Amygdala (tissue), 56 donors: ENCODE results near the gene GPR180.

ENCODE experiments used
- DNase-seq, 56 donors: peaks; one replicate each; lab custom pipeline; 2025; lab: John Stamatoyannopoulos, UW

Gene GPR180

GRCh38 chr13:94640721-94641120 is 39.1 kb downstream of the GPR180 start:
- DNase-seq: no peak

GRCh38 chr13:94641409-94641941 is 39.8 kb downstream of the GPR180 start:
- no peak for DNase-seq

DNA sequence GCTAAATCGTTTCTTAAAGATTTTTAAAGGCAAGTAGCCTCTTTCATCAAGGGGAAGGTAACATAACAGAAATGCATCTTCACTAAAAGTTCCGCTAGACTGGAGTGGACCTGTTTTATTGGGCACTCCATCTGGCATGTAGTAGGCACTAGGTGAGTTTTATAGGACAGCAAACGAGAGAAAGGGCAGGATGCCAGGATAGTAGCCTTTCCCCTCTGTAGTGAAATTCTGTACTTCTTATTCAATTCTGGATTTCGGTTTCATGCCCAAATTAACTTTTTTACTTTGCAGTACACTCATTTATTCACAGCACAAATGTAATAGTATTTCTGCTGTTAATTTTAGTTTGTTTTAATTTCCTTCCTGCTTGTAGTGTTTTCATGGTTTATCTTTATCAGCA is 45.2 kb downstream of the GPR180 start:
- no peak for DNase-seq

GRCh38 chr13:94656176-94656575 is 54.5 kb downstream of the GPR180 start:
- no peak for DNase-seq

- DNase-seq: no peak
These were observed 55.1 kb downstream of the GPR180 start for GRCh38 chr13:94656766-94657165.

GRCh38 chr13:94657167-94657566 is 55.5 kb downstream of the GPR180 start:
- DNase-seq: no peak

DNA sequence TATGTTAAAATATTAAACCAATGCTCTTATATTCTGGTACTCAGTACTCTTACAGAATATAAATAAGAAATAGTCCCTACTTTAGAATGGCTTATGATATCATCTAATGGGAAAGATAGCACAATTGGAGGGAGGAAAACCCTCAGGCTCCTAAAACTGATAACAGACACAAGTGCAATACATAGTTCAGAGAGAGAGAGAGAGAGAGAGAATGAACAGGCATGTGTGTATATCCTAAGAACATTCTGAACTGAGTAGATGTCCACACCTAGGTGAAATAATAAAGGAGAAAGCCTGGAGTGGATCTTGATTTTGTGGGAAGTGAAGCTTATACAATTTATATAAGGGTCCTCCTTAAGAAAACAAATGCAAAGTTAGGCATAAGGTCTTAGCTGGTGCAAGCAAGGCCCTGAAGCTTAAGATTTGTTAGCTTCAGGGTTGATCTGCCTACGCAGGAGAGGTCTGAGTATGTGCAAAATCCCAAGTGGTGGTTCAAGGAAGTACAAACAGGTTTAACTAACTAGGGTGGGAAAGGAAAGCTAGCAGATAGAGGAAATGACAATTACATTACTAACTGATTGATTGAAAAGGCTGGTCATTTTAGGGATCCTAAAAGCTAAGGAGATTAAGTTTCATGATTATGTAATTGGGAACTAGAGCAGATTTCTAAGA is 57.4 kb downstream of the GPR180 start:
- no peak for DNase-seq

GRCh38 chr13:94659598-94659946 is 57.9 kb downstream of the GPR180 start:
- DNase-seq: no peak

- peak in 3 of 56 donors; percentile 0 to 17 (median 2) for DNase-seq
These were observed 59.2 kb downstream of the GPR180 start for GRCh38 chr13:94660695-94661326.

GRCh38 chr13:94661406-94661805 is 59.7 kb downstream of the GPR180 start:
- DNase-seq: peak in 4 of 56 donors; percentile 1 to 9 (median 2)

DNA sequence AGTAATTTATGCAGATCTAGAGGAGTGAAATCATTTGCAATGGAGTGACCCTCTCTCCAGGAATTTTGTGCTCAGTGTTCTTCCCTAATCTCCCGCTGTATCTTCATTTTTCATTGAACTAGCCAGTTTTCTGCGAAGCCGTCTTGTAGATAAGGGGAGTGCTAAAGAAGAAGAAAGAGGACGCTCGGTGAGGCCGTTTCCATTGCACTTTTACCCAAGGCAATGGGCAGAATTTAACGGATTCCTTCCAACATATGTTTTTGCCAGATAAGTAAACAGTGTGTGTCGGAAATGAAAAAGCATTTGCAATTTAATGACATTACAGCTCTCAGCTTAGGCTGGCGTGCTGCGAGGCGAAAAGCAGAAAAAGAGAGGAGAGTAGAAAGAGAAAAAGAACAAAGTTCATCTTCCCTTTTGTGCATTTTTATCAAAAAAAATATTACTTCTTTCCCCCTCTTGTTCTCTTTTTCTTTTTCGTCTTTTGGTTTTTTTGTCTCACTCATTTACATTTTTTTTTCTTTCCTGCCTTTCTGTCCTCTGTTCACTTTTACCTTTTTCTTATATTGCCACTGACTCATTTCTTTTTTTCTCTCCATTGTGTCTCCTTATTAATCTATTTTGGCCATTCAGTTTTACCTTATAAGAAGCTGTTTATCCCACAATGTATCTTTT is 60.8 kb downstream of the GPR180 start:
- no peak for DNase-seq

GRCh38 chr13:94664889-94665288 is 63.2 kb downstream of the GPR180 start:
- no peak for DNase-seq

DNA sequence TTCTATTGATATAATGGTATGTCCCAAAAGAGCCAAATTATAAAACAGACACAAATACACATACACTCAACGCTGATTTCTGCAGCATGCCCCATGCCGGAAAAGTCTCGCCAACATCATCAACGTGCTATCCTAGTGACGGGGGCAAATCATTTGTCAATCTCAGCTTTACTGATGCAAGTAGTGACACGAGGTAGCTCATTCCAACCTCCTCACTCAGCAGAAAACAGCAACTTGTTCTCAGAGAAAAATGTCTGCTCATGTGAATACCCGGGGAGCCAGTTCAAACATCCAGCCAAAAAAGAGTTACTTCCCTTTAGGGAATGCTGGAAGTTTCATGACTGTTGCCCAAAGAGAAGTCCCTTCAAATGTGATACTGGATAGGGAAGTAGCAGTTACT is 64.4 kb downstream of the GPR180 start:
- DNase-seq: no peak

DNA sequence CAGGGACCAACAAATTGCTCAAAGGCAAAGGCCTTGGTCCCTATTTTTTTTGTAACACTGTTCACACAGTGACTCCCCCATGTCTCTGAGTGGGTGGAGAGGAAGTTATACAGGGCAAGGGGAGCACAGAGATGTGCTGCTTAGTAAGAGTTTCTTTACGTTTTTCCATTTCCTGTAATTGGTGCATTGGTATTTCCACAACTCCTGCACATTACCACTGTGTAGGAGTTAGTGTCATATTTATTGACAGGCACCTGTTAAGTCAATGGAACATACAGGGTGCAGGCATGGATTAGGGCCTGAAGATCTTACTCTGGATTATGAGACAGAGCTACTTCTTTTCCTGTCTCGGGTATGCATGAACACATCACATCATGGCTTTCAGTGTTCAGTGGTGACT is 65.5 kb downstream of the GPR180 start:
- no peak for DNase-seq

DNA sequence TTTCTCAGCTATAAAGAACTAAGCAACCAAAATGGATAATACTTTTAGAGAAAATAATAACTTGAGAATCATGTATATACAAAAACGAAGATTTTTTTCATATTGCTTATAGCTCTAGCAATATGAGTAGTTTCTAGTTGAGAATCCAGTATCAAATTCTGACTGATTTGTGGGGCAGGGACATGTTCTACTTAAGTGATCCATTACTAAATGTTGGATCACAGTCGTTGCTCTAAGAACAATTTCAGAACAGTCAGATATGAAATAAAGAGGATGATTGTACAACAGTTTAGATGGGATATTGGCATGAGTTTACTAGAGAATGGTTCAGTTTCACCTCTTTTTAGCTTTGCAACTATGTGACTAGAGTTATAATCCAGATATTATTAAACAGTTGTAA is 70.7 kb downstream of the GPR180 start:
- no peak for DNase-seq

- DNase-seq: no peak
These were observed 72.2 kb downstream of the GPR180 start for GRCh38 chr13:94673851-94674250.

- peak in 33 of 56 donors; percentile 1 to 74 (median 13) for DNase-seq
These were observed 73.1 kb downstream of the GPR180 start for GRCh38 chr13:94674609-94675348.

DNA sequence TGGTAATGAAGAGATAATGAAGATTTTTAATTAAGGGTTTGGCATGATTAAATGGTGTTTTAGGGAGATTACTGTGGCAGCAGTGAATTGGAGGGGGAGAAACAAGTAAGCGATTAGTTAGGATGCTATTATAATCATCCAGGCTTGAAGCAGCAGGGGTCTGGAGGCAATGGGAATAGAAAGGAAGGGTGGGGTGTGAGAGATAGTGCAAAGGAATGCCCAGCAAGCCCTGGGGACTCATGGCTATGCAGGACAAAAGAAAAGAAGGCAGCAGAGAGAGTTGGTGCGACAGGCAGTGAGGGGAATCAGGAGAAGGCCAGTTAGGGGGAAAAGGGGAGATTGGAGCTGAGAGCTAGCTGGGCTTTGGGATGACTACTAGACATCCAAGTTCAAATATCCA is 76.1 kb downstream of the GPR180 start:
- DNase-seq: no peak

DNA sequence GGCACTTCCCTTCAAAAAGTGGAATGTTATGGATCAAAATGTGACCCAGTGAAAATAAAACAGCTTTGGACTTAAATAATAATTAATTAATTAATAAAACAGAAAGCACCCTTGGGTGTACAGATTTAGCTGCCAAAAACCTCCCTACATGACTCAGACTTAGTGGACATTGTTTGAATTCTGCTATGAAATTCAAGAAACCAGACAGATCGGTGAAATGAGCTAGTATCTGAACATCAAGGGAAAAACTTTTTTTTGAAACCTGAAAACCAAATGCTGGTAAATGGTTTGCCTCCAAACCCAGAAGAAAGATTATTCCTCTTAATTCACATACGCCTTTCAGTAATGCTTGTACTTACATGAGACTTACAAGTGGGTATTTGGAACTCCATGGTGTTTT is 77.2 kb downstream of the GPR180 start:
- DNase-seq: no peak

DNA sequence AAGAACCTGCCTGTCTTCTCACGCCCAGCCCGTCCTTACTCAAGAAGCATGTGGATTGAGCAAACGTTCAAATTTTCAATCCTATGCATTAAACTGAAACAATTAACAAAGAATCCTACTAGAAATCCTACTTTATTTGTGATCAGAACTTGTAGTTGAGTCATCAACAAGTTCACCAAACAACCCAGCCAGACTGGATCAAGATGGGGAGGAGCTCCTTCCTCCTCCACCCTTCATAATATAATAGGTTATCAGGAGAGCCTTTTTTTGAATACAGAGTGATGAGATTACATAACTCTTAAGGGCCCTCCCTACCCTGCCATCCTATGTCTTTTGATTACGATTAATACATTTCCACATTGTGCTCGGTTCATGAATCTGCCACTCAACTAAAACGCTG is 78.0 kb downstream of the GPR180 start:
- DNase-seq: no peak

- no peak for DNase-seq
These were observed 80.6 kb downstream of the GPR180 start for GRCh38 chr13:94682229-94682628.
